ENCODE data around the gene TAS2R41. TPM values are rescaled to one million over a fixed set of nuclear protein-coding genes. Genes with fewer than 3 reads are reported as not detected.

The TAS2R41 gene
- total RNA-seq, 2 donors from 2014 or later: 2.5 TPM; not detected in 1

GRCh38 chr7:143443153-143443552 lies 34.5 kb upstream of the TAS2R41 start, which contains the start of gene TAS2R60:
TAS2R60 (plus strand) TSS chr7:143443453; CDS start chr7:143443453, 0 bp downstream.
- no peak within 1 kb of the TSS for H3K27ac ChIP-seq
- no peaks in the 10 kb centered on the region for H3K9me3 ChIP-seq
- no peaks in the 10 kb centered on the region for H3K36me3 ChIP-seq
- no peak within 1 kb of the TSS for H3K4me3 ChIP-seq
- H3K27me3 ChIP-seq (replicated peaks; ENCODE audit: insufficient read depth): no peaks in the 10 kb centered on the region
- DNase-seq (ENCODE audit: low spot score) (no peak), ATAC-seq (ENCODE audit: insufficient number of reproducible peaks, low FRiP score, low read depth) (no peak)
- TF ChIP-seq, protein P1, sequence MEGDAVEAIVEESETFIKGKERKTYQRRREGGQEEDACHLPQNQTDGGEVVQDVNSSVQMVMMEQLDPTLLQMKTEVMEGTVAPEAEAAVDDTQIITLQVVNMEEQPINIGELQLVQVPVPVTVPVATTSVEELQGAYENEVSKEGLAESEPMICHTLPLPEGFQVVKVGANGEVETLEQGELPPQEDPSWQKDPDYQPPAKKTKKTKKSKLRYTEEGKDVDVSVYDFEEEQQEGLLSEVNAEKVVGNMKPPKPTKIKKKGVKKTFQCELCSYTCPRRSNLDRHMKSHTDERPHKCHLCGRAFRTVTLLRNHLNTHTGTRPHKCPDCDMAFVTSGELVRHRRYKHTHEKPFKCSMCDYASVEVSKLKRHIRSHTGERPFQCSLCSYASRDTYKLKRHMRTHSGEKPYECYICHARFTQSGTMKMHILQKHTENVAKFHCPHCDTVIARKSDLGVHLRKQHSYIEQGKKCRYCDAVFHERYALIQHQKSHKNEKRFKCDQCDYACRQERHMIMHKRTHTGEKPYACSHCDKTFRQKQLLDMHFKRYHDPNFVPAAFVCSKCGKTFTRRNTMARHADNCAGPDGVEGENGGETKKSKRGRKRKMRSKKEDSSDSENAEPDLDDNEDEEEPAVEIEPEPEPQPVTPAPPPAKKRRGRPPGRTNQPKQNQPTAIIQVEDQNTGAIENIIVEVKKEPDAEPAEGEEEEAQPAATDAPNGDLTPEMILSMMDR (IDR thresholded peaks at IDR 0.05): no peak
- H3K4me1 ChIP-seq (ENCODE audit: control insufficient read depth in 1 of 2, low read depth in 2 of 2): no peaks in the 10 kb centered on the region

DNA sequence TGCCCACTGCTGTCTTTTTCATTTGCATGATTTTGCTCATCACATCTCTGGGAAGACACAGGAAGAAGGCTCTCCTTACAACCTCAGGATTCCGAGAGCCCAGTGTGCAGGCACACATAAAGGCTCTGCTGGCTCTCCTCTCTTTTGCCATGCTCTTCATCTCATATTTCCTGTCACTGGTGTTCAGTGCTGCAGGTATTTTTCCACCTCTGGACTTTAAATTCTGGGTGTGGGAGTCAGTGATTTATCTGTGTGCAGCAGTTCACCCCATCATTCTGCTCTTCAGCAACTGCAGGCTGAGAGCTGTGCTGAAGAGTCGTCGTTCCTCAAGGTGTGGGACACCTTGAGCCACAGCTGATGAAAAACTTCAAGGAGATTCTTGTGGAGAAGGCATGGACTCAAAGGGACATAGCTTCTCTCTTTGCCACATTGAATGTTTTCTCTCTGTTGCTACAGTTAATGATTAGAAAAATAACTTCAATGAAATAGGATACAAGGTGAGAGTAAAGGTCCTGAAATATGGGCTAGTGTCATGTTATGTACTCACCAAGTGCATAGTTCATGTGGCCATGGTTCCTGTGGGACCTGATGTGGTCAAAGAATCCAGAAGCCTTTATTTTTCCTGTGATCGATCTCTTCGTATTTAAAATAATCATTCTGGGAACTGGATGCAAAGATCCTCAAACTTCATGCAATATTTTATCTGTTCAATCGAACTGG lies 33.5 kb upstream of the TAS2R41 start:
- ATAC-seq (ENCODE audit: insufficient number of reproducible peaks, low FRiP score, low read depth) (no peak), DNase-seq (ENCODE audit: low spot score) (no peak)
- Histone ChIP-seq H3K36me3 (no peaks in the 10 kb centered on the region), H3K27me3 (replicated peaks; ENCODE audit: insufficient read depth) (no peaks in the 10 kb centered on the region), H3K9me3 (no peaks in the 10 kb centered on the region), H3K27ac (no peak overlapping the region), H3K4me1 (ENCODE audit: control insufficient read depth in 1 of 2, low read depth in 2 of 2) (no peaks in the 10 kb centered on the region), H3K4me3 (no peak overlapping the region)
- TF ChIP-seq, protein P1 (IDR thresholded peaks at IDR 0.05): no peak

GRCh38 chr7:143444785-143445184 lies 32.9 kb upstream of the TAS2R41 start:
- Histone ChIP-seq H3K27me3 (replicated peaks; ENCODE audit: insufficient read depth) (no peaks in the 10 kb centered on the region), H3K27ac (no peak overlapping the region), H3K9me3 (no peaks in the 10 kb centered on the region), H3K36me3 (no peaks in the 10 kb centered on the region), H3K4me3 (no peak overlapping the region), H3K4me1 (ENCODE audit: control insufficient read depth in 1 of 2, low read depth in 2 of 2) (no peaks in the 10 kb centered on the region)
- DNase-seq (ENCODE audit: low spot score): no peak
- no peak for ATAC-seq (ENCODE audit: insufficient number of reproducible peaks, low FRiP score, low read depth)
- TF ChIP-seq, protein P1 (IDR thresholded peaks at IDR 0.05): no peak

GRCh38 chr7:143447466-143447865 lies 30.2 kb upstream of the TAS2R41 start:
- H3K27me3 ChIP-seq (replicated peaks; ENCODE audit: insufficient read depth): no peaks in the 10 kb centered on the region
- H3K36me3 ChIP-seq: no peaks in the 10 kb centered on the region
- H3K4me3 ChIP-seq: no peak overlapping the region
- no peaks in the 10 kb centered on the region for H3K9me3 ChIP-seq
- H3K27ac ChIP-seq: no peak overlapping the region
- TF ChIP-seq, protein P1 (IDR thresholded peaks at IDR 0.05): no peak
- no peak for DNase-seq (ENCODE audit: low spot score)
- ATAC-seq (ENCODE audit: insufficient number of reproducible peaks, low FRiP score, low read depth): no peak
- H3K4me1 ChIP-seq (ENCODE audit: control insufficient read depth in 1 of 2, low read depth in 2 of 2): no peaks in the 10 kb centered on the region

DNA sequence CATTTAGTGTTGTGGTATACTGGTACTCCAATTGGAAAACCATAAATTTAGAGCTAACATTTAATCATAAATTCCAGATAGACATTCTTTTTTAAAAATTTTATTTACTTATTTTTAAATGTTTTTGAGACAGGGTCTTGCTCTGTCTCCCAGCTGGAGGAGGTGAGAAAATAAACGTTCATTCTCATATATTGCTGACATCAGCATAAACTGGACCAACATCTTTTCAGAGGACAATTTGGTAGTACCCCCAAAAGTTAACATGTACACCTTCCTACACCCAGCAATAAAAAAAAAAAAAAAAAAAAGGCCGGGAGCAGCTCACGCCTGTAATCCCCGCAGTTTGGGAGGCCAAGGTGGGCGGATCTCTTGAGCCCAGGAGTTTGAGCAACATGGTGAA lies 29.2 kb upstream of the TAS2R41 start:
- ATAC-seq (ENCODE audit: insufficient number of reproducible peaks, low FRiP score, low read depth): no peak
- Histone ChIP-seq H3K9me3 (no peaks in the 10 kb centered on the region), H3K27me3 (replicated peaks; ENCODE audit: insufficient read depth) (no peaks in the 10 kb centered on the region), H3K27ac (no peak overlapping the region), H3K36me3 (no peaks in the 10 kb centered on the region), H3K4me3 (no peak overlapping the region), H3K4me1 (ENCODE audit: control insufficient read depth in 1 of 2, low read depth in 2 of 2) (no peaks in the 10 kb centered on the region)
- TF ChIP-seq, protein P1 (IDR thresholded peaks at IDR 0.05): no peak
- no peak for DNase-seq (ENCODE audit: low spot score)

Measured in thoracic aorta (tissue), 2 donors.